Hepatocyte (in vitro differentiated cells): ENCODE results near the gene CFAP73.

Experiments
- CTCF ChIP-seq: fragments of 200-600 bp; sonication (generic); IDR thresholded peaks from 2 replicates; pipeline ENCODE4 v1.5.1; 2016; ENCODE audit warnings: antibody characterized with exemption, mild to moderate bottlenecking; ENCODE audit not compliant: poor library complexity
- EZH2 ChIP-seq: fragments of 200-600 bp; sonication (generic); IDR thresholded peaks from 2 replicates; pipeline ENCODE4 v1.6.1; 2016; ENCODE audit warnings: antibody characterized with exemption, mild to moderate bottlenecking, borderline replicate concordance

- TF ChIP-seq CTCF (no peak), EZH2 (no peak)
These were observed 16.3 kb downstream of the CFAP73 start for GRCh38 chr12:113165521-113166450.
